HG02852 (cell line): ENCODE results near the gene LINGO4.
"Not testable (repeated sequence)": the region's sequence is repeated elsewhere in the genome, so short reads cannot be mapped to it uniquely, and the experiment has no call there.

ENCODE experiments used
- ATAC-seq: cut with Tn5 transposase; IDR thresholded peaks from one replicate; pipeline ENCODE4 v1.9.1; 2021; ENCODE audit warnings: mild to moderate bottlenecking, moderate library complexity; ENCODE audit not compliant: unreplicated experiment

The LINGO4 gene

GRCh38 chr1:151790071-151790939 is 14.9 kb downstream of the LINGO4 start, which contains the start of gene TDRKH:
Gene TDRKH (minus strand): TSS chr1:151790500. CDS start chr1:151783022, 7,478 bp downstream.
- ATAC-seq = peak; percentile 97

DNA sequence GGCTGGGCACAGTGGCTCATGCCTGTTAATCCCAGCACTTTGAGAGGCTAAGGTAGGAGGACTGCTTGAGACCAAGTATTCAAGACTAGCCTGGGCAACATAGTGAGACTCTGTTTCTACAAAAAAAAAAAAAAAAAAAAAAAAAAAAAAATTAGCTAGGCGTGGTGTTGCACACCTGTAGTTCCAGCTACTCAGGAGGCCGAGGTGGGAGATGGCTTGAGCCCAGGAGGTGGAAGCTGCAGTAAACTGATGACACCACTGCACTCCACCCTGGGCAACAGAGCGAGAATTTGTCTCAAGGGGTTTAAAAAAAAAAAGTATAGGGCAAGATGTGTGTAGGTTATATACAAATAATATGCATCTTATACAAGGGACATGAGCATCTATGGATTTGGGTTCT is 17.5 kb downstream of the LINGO4 start:
- no peak for ATAC-seq

GRCh38 chr1:151783796-151784195 is 21.4 kb downstream of the LINGO4 start:
- no peak for ATAC-seq

DNA sequence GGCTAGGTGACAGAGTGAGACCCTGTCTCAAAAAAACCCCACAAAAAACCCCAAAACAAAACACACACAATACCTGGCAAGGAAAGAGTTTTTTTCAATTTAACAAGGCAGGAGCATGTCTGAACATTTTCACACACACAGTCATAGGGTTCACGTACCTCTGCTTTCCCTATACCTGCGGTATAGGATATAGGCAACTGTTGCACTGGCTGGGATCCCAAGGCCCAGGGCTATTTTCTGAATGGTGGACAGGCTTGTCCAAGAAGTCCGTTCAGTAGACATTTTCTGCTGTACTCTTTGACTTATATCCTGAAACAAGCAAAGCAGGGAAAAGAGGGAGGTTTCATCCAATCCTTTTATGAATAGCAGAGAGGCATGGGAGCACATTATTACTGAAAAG is 22.5 kb downstream of the LINGO4 start:
- no peak for ATAC-seq

DNA sequence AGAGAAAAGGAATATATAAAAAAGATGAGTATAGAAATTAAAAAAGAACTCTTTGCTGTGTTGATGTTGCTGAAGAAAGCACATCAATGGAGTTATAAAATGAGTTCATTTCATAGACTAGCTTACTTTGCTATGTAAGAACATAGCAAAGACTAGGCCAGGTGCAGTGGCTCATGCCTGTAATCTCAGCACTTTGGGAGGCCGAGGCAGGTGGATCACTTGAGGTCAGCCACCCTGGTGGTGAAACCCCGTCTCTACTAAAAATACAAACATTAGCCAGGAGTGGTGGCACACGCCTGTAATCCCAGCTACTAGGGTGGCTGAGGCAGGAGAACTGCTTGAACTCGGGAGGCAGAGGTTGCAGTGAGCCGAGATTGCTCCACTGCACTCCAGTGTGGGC is 23.2 kb downstream of the LINGO4 start:
- not testable (repeated sequence) for ATAC-seq

GRCh38 chr1:151780736-151781135 is 24.5 kb downstream of the LINGO4 start:
- not testable (repeated sequence) for ATAC-seq

GRCh38 chr1:151779852-151780251 is 25.4 kb downstream of the LINGO4 start:
- no peak for ATAC-seq

GRCh38 chr1:151777317-151777716 is 27.9 kb downstream of the LINGO4 start:
- ATAC-seq = no peak

DNA sequence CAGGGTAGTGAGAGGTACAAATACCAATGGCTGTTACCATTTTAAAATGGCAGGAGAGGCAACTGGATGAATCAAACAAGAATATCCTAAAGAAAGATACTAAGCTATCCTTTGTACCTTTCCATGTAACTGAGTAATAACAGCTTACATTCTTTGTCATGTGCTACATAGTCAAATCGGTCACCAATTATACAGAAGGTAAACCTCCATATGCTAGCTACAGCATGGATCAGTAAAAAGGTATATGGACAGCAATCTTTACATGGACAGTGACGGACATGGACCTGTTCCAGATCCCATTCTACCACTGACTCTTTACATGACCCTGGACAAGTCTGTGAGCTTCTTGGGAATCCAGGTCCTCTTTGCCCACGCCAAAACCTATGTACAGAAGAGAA is 28.6 kb downstream of the LINGO4 start:
- no peak for ATAC-seq

DNA sequence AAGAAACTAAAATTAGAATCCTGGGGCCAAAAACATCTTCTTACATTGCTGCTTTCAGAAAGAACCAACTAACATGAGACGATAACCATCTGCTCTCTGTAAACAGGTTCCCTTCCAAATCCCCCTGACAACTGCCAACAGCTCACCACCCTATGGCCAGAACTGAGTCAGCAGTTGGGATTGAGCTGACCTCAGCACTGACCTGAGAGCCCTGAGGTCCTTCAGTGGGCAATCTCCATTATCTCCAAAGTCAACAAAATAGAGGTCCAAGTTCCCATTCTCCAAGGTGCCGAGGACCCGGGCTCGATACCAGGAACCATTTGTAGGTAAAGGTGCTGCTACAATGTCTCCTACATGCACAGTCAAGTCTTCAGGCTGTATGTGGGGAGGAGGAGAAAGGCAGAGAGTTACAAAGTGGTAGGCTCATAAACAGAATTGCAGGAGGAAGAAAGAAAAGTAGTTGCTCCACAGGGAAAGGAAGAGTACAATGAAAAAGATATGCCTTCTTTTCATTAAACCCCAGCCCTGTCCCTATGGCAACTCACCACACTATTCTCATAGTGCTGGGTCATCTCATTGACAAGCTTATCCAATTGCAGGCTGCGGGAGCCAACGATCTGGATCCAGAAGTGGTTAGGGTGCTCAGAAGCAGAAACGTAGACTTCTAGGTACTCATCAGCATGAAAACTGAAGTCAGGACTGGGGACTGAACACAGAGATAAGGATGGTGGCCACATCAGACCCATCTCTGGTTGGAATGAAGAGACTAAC is 29.1 kb downstream of the LINGO4 start:
- no peak for ATAC-seq

DNA sequence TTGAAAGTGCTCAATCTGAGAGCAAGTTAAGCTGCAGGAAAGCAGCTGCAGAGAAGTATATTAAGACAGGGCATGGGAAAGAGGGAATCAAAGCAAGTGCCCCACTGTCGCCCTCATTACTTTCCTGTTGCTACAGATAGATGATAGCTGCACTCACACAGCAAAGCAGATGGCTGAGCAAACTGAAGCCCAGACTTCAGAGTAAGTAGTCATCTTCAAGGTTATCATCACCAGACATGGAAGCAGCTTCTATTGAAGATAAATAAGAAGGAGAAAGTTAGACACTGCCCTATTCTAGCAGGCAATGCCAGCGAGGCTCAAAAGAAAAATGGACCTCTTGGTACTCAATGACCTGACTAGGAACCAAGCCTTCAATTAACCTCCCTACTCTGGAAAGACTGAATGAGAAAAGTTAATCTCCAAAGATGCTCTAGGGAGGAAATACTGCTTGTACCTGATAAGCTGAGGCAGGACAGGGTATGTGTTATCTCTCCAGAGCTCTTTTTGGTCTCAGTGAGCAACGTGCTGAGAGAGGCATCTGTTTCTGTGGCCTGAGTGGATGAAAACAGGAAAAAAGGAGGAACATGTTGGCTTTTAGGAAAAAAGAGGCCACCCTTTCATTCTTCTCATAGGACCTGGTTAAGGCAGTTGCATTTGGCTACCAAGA is 30.8 kb downstream of the LINGO4 start:
- no peak for ATAC-seq

DNA sequence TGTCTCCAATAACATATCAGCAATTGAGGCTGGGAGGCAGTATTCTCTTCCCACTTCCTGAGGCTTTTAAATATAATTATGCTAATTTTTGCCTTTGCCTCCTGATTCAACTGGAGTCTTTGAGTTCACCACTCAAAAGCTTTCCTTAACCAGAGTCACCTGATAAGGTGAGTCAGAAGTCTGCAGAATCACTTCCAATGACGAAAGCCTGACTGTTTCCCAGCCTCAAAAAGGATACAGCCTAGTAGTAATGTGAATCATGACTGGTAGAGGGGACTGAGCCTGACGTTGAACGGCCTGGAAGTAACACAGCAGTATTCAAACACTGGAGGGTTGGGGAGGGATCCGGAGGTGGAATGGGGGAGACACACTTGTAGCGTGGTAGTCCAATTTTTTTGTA is 31.5 kb downstream of the LINGO4 start:
- ATAC-seq = no peak

GRCh38 chr1:151769270-151769669 is 35.9 kb downstream of the LINGO4 start:
- not testable (repeated sequence) for ATAC-seq

- ATAC-seq = not testable (repeated sequence)
Measured at GRCh38 chr1:151768351-151769066, 36.7 kb downstream of the LINGO4 start.

DNA sequence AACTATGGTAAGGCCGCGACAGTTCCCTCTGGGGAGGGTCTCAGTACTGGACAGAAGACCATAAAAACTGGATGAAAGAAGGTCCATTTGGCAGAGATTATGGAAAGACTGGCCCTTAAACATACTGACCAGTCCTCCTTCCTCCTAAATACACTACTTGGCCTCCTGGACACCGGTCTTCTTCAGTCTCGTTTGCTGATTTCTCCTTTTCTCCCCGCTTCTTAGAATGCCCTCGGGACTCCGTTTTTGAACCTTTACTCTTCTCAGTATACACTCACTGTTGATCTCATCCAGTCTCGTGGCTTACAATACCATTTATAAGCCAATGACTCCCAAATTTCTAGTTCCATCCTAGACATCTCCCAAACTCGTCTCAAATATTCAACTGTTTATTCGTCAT is 41.2 kb downstream of the LINGO4 start:
- no peak for ATAC-seq

DNA sequence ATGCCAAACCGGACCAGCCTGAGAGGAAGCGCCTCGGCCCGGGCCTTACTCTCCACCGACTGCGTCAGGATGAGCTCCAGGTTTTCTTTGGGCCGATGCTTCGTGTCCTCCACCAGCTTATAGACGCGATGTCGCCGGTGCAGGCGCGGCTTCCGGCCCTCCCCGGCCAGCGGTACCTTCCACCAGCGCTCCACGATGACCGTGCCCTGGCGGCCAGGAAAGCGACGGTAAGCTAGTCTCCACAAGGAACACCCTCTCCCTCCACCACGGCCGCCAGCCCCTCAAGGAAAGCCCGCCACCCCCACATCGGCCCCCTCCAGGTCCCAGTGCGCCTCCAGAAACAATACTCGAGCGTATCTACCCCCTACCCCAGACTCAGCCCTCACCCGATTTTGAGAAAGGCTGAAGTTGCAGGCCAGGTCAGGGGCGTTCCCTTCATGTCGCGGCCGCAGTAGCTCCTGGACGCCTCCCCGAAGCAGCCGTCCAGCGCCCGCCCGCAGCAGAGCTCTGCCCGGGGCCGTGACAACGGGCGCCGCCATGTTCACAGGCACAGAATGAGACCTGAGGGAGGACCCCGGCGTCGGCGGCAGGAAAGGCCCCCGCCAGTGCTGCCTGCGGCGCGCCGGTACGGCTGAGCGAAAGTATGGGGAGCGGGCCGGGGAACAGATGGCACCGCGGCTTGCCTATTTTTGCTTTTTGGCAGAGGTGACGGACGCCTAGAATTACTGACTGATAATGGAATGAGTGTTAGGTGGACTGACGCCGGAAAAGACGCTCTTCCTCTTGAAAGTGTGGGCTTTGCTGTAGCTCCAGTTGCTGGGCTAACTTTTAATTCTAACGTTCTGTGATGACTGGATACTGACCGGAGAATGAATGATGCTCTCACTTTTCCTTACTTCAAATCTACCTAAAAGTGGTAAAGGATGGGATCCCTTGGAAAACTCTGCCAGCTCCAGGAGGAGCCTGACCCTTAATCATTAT is 42.0 kb downstream of the LINGO4 start, which contains the start of gene MRPL9:
TSS of gene MRPL9 (minus strand) at position 556 of the 981 bp plus-strand sequence. CDS start at position 539, 17 bp downstream.
- ATAC-seq = peak; percentile 94

- ATAC-seq = no peak
Measured at GRCh38 chr1:151760597-151761385, 44.4 kb downstream of the LINGO4 start.

GRCh38 chr1:151759241-151759640 is 46.0 kb downstream of the LINGO4 start:
- no peak for ATAC-seq

- ATAC-seq = no peak
Measured at GRCh38 chr1:151756291-151756690, 48.9 kb downstream of the LINGO4 start.
